Kidney epithelial cell (primary cell): ENCODE data around the gene ARAP2. TPM values are rescaled to one million over a fixed set of nuclear protein-coding genes. Genes with fewer than 3 reads are reported as not detected.

Source experiments
- DNase-seq: peaks from one replicate; pipeline ENCODE4 v3.0.0-alpha.2; 2010; ENCODE audit warnings: low read depth
- H3K27me3 ChIP-seq: 2 replicates; pipeline ENCODE4 v1.6.0; 2011; ENCODE audit warnings: low read length; ENCODE audit not compliant: control insufficient read depth, insufficient read depth
- H3K36me3 ChIP-seq: 2 replicates; pipeline ENCODE4 v1.5.1; 2011; ENCODE audit warnings: low read length; ENCODE audit not compliant: control insufficient read depth, insufficient read depth
- H3K4me3 ChIP-seq: 2 replicates; pipeline ENCODE4 v1.5.1; 2011; ENCODE audit warnings: low read depth, mild to moderate bottlenecking, control low read depth, low read length
- total RNA-seq: library from RNA; depleted of rRNA; stranded (reverse); fragments of >200 nt; gene quantifications from 2 replicates; pipeline ENCODE4 v1.2.3, GENCODE V29; 2015
- TF ChIP-seq, protein P1 (sequence below): IDR thresholded peaks from 2 replicates; pipeline ENCODE4 v1.5.1; 2011; ENCODE audit warnings: mild to moderate bottlenecking, moderate library complexity, low read length, control low read depth, inconsistent platforms; ENCODE audit not compliant: insufficient read depth, poor library complexity, severe bottlenecking

Gene ARAP2
- total RNA-seq, 1 donor from 2014 or later, result 14.4 TPM

GRCh38 chr4:36269101-36269500 is 24.8 kb upstream of the ARAP2 start:
- TF ChIP-seq, protein P1, sequence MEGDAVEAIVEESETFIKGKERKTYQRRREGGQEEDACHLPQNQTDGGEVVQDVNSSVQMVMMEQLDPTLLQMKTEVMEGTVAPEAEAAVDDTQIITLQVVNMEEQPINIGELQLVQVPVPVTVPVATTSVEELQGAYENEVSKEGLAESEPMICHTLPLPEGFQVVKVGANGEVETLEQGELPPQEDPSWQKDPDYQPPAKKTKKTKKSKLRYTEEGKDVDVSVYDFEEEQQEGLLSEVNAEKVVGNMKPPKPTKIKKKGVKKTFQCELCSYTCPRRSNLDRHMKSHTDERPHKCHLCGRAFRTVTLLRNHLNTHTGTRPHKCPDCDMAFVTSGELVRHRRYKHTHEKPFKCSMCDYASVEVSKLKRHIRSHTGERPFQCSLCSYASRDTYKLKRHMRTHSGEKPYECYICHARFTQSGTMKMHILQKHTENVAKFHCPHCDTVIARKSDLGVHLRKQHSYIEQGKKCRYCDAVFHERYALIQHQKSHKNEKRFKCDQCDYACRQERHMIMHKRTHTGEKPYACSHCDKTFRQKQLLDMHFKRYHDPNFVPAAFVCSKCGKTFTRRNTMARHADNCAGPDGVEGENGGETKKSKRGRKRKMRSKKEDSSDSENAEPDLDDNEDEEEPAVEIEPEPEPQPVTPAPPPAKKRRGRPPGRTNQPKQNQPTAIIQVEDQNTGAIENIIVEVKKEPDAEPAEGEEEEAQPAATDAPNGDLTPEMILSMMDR, result no peak

GRCh38 chr4:36267486-36268268 is 23.4 kb upstream of the ARAP2 start:
- no peak for DNase-seq
- TF ChIP-seq, protein P1, result no peak
- Histone ChIP-seq H3K36me3 (no peaks in the 10 kb centered on the region), H3K4me3 (no peak overlapping the region), H3K27me3 (no peaks in the 10 kb centered on the region)

More at GRCh38 chr4:36269101-36269500, 24.8 kb upstream of the ARAP2 start:
- H3K4me3 ChIP-seq, result no peak overlapping the region
- DNase-seq, result no peak
- H3K27me3 ChIP-seq, result no peaks in the 10 kb centered on the region
- no peaks in the 10 kb centered on the region for H3K36me3 ChIP-seq

- no peak for DNase-seq
- Histone ChIP-seq H3K36me3 (no peaks in the 10 kb centered on the region), H3K27me3 (no peaks in the 10 kb centered on the region), H3K4me3 (no peak overlapping the region)
- TF ChIP-seq, protein P1, result no peak
Observed at GRCh38 chr4:36264207-36264826, 20.0 kb upstream of the ARAP2 start.

DNA sequence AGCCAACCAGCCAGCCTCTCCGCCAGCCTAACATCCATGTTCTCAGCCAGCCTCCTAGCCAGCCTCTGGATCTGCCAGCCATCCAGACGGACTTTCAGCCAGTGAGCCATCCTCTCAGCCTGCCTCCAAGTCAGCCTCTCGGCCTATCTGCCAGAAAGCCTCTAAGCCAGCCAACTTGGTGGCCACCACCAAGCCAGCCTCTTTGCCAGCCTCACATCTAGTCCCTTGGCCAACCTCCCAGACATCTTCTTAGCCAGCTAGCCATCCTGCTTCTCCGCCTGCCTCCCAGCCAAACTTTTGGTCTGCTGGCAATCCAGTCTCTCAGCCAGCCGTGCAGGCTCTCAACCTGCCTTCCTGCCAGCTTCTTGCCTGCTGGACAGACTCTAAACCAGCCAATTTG is 16.4 kb upstream of the ARAP2 start:
- H3K36me3 ChIP-seq, result no peaks in the 10 kb centered on the region

GRCh38 chr4:36256398-36256891 is 12.1 kb upstream of the ARAP2 start:
- H3K36me3 ChIP-seq, result no peaks in the 10 kb centered on the region
- no peak overlapping the region for H3K4me3 ChIP-seq
- no peaks in the 10 kb centered on the region for H3K27me3 ChIP-seq
- TF ChIP-seq, protein P1, result no peak
- DNase-seq, result no peak

More for the DNA sequence above, 16.4 kb upstream of the ARAP2 start:
- TF ChIP-seq, protein P1, result no peak
- Histone ChIP-seq H3K4me3 (no peak overlapping the region), H3K27me3 (no peaks in the 10 kb centered on the region)
- no peak for DNase-seq

DNA sequence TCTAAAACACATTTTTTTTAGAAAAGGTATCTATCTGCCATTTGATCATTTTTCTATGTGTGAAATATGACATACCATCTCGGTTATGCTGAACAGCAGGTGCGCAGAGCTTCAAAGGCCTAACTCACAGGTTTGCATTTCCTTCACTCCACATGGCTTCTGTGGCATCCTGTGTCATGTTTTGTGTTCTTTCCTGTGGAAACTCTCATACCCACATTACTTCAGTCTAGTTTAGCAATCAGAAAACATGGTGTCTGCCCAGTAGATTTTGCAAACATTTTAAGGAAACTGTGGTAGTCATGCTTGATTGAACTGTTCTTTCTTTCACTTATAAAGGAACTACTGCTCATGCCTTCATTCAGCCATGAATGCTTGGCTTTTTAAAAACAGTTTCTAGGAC is 11.3 kb upstream of the ARAP2 start:
- TF ChIP-seq, protein P1, result no peak
- no peak for DNase-seq
- no peaks in the 10 kb centered on the region for H3K36me3 ChIP-seq

More for the DNA sequence above, 11.3 kb upstream of the ARAP2 start:
- H3K27me3 ChIP-seq, result no peaks in the 10 kb centered on the region
- no peak overlapping the region for H3K4me3 ChIP-seq
